Measurements from ENCODE around the gene BMPR2.

DNA sequence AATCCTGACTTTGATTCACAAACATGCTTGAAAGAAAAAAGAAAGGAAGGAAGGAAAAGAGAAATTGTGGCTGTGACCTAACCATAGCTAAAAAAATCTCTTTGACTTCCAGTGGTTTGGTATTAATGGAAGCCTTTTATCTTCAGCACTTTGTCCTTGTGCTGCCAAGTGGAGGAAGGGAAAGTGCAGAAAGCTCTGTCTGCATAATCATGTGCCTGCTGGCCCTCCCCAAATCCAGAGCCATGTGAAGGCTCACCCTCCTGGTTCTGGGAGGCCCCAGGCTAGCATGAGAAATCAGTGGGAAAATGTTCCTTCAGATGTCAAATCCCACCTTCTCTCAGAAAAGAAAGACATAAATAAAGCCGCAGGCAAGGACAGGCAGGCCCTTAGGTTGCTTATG, 48.3 kb upstream of the BMPR2 start:
- TF ChIP-seq, protein P1, sequence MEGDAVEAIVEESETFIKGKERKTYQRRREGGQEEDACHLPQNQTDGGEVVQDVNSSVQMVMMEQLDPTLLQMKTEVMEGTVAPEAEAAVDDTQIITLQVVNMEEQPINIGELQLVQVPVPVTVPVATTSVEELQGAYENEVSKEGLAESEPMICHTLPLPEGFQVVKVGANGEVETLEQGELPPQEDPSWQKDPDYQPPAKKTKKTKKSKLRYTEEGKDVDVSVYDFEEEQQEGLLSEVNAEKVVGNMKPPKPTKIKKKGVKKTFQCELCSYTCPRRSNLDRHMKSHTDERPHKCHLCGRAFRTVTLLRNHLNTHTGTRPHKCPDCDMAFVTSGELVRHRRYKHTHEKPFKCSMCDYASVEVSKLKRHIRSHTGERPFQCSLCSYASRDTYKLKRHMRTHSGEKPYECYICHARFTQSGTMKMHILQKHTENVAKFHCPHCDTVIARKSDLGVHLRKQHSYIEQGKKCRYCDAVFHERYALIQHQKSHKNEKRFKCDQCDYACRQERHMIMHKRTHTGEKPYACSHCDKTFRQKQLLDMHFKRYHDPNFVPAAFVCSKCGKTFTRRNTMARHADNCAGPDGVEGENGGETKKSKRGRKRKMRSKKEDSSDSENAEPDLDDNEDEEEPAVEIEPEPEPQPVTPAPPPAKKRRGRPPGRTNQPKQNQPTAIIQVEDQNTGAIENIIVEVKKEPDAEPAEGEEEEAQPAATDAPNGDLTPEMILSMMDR (conservative IDR thresholded peaks at IDR 0.05; ENCODE audit: low read depth, low read length) = no peak
- no peak for TF ChIP-seq SMC3 (IDR thresholded peaks at IDR 0.05; ENCODE audit: low read depth, low read length)
- TF ChIP-seq POLR2A (IDR thresholded peaks at IDR 0.05; ENCODE audit: low read depth, low read length) = no peak
- TF ChIP-seq RFX5 (IDR thresholded peaks at IDR 0.05; ENCODE audit: low read depth, low read length) = no peak
- TF ChIP-seq MAFK (IDR thresholded peaks at IDR 0.05; ENCODE audit: low read depth, low read length) = no peak
- TF ChIP-seq BHLHE40 (IDR thresholded peaks at IDR 0.05; ENCODE audit: low read depth, low read length) = no peak
